HG03039 (cell line): ENCODE measurements around the gene TGFBR2.

Experiments used
- ATAC-seq: cut with Tn5 transposase; IDR thresholded peaks from one replicate; pipeline ENCODE4 v1.9.1; 2021; ENCODE audit warnings: mild to moderate bottlenecking, moderate library complexity; ENCODE audit not compliant: unreplicated experiment

Gene TGFBR2

GRCh38 chr3:30688776-30689641, 82.6 kb downstream of the TGFBR2 start:
- ATAC-seq, result no peak

- no peak for ATAC-seq
These were observed 83.8 kb downstream of the TGFBR2 start for GRCh38 chr3:30690199-30690598.

- no peak for ATAC-seq
These were observed 85.0 kb downstream of the TGFBR2 start for GRCh38 chr3:30691249-30691880.

- ATAC-seq, result no peak
These were observed 85.5 kb downstream of the TGFBR2 start for GRCh38 chr3:30691944-30692343.

GRCh38 chr3:30692498-30693130, 86.2 kb downstream of the TGFBR2 start:
- no peak for ATAC-seq

GRCh38 chr3:30693470-30694120, 87.2 kb downstream of the TGFBR2 start:
- peak; percentile 96 for ATAC-seq

GRCh38 chr3:30694148-30694547, 87.7 kb downstream of the TGFBR2 start:
- ATAC-seq, result no peak

GRCh38 chr3:30694668-30695067, 88.3 kb downstream of the TGFBR2 start:
- no peak for ATAC-seq

GRCh38 chr3:30695302-30696061, 89.1 kb downstream of the TGFBR2 start:
- ATAC-seq, result no peak

GRCh38 chr3:30696403-30696819, 90.0 kb downstream of the TGFBR2 start:
- ATAC-seq, result no peak

- no peak for ATAC-seq
These were observed 90.5 kb downstream of the TGFBR2 start for GRCh38 chr3:30696896-30697295.

GRCh38 chr3:30698549-30698948, 92.1 kb downstream of the TGFBR2 start:
- ATAC-seq, result no peak

GRCh38 chr3:30699927-30700326, 93.5 kb downstream of the TGFBR2 start:
- ATAC-seq, result no peak

GRCh38 chr3:30700702-30701321, 94.4 kb downstream of the TGFBR2 start:
- ATAC-seq, result no peak

- no peak for ATAC-seq
These were observed 95.8 kb downstream of the TGFBR2 start for GRCh38 chr3:30702038-30702827.

GRCh38 chr3:30702828-30703397, 96.5 kb downstream of the TGFBR2 start:
- ATAC-seq, result no peak

GRCh38 chr3:30704931-30705890, 98.8 kb downstream of the TGFBR2 start:
- no peak for ATAC-seq

GRCh38 chr3:30707825-30708224, 101.4 kb downstream of the TGFBR2 start:
- ATAC-seq, result no peak
